GM12872 (cell line): Measurements from ENCODE around the gene BHMT.

ENCODE experiments used
- TF ChIP-seq, protein P1 (sequence below): IDR thresholded peaks from 3 replicates; pipeline ENCODE4 v1.5.1; 2011; ENCODE audit warnings: low read depth, mild to moderate bottlenecking, low read length, moderate library complexity; ENCODE audit not compliant: insufficient read depth

Gene BHMT

GRCh38 chr5:79135790-79136553 lies 24.4 kb downstream of the BHMT start:
- TF ChIP-seq, protein P1, sequence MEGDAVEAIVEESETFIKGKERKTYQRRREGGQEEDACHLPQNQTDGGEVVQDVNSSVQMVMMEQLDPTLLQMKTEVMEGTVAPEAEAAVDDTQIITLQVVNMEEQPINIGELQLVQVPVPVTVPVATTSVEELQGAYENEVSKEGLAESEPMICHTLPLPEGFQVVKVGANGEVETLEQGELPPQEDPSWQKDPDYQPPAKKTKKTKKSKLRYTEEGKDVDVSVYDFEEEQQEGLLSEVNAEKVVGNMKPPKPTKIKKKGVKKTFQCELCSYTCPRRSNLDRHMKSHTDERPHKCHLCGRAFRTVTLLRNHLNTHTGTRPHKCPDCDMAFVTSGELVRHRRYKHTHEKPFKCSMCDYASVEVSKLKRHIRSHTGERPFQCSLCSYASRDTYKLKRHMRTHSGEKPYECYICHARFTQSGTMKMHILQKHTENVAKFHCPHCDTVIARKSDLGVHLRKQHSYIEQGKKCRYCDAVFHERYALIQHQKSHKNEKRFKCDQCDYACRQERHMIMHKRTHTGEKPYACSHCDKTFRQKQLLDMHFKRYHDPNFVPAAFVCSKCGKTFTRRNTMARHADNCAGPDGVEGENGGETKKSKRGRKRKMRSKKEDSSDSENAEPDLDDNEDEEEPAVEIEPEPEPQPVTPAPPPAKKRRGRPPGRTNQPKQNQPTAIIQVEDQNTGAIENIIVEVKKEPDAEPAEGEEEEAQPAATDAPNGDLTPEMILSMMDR = no peak

DNA sequence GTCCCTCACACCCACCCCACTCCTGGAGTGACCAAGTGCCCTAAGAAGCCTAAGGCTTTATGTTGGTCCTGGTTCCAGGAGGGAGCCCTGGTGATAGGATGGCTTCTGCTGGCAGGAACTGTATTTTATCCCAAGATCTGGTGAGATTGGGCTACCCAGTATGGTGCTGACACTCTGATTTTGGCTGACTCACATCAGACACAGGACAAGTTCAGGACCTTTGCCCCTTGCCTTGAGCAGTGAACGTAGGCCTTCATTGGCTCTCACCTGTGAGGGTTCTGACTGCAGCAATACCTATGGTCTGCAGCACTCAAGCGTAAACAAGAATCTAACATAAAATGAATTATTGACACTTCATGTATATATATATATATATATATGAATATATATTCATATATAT lies 25.0 kb downstream of the BHMT start:
- TF ChIP-seq, protein P1 = no peak

DNA sequence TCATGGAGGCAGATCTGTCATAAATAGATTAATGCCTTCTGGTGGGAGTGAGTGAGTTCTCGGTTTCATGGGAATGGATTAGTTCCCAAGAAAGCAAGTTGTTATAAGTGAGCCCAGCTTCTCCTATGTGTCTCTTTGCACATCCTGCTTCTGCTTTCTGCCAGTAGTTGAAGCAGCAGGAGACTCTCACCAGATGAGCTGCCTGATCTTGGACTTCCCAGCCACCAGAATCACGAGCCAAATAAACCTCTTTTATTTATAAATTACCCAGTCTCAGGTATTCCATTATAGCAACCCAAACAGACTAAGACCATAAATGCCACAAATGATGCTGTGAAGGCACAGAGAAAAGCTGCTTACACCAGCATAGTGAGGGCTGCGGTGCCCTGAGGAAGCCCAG lies 28.9 kb downstream of the BHMT start:
- TF ChIP-seq, protein P1 = no peak

GRCh38 chr5:79143684-79144379 lies 32.2 kb downstream of the BHMT start:
- TF ChIP-seq, protein P1 = no peak

- TF ChIP-seq, protein P1 = no peak
Observed at GRCh38 chr5:79147076-79147475, 35.5 kb downstream of the BHMT start.

GRCh38 chr5:79149433-79149832 lies 37.8 kb downstream of the BHMT start:
- TF ChIP-seq, protein P1 = no peak

- TF ChIP-seq, protein P1 = no peak
Observed at GRCh38 chr5:79151942-79152671, 40.5 kb downstream of the BHMT start.
